NB4 (cell line): ENCODE measurements around the gene ARHGAP24.

Source experiments
- DNase-seq: peaks from one replicate; pipeline ENCODE4 v3.0.0; 2010; ENCODE audit warnings: low read depth
- H3K4me3 ChIP-seq: one replicate; pipeline ENCODE4 v1.5.1; 2011; ENCODE audit warnings: mild to moderate bottlenecking, low read depth, low read length, moderate library complexity
- MYC ChIP-seq: IDR thresholded peaks from 2 replicates; pipeline ENCODE4 v1.6.1; 2011; ENCODE audit warnings: low read depth, low read length
- POLR2A ChIP-seq: IDR thresholded peaks from 2 replicates; pipeline ENCODE4 v1.6.1; 2011; ENCODE audit warnings: mild to moderate bottlenecking; ENCODE audit not compliant: insufficient read length; ENCODE audit errors: extremely low read depth
- TF ChIP-seq, protein P1 (sequence below): IDR thresholded peaks from 2 replicates; pipeline ENCODE4 v1.6.1; 2011; ENCODE audit warnings: low read depth, low read length
- TF ChIP-seq, protein P2 (sequence below): IDR thresholded peaks from one replicate; pipeline ENCODE4 v1.5.1; 2012; ENCODE audit warnings: low read depth, low read length

The ARHGAP24 gene

DNA sequence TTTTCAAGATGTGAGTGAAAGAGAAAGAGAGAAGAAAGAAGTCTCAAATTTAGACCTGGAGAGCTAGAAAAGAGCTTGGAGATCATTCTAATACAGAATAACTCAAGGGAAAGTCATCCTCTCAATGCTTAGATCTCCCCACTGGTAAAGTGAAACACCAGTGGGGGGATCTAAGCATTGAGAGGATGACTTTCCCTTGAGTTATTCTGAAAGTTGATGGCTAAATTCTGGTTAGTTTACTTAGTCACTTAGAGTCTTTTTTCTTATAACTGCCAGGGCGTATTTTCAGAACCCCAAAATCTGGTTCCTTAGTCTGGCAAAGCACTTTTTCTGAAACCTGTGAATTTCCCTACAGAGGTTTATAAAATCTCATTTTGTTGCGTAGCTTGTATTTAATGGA, 198.6 kb downstream of the ARHGAP24 start:
- H3K4me3 ChIP-seq: no peak overlapping the region
- DNase-seq: no peak
- TF ChIP-seq, protein P1, sequence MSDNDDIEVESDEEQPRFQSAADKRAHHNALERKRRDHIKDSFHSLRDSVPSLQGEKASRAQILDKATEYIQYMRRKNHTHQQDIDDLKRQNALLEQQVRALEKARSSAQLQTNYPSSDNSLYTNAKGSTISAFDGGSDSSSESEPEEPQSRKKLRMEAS: no peak
- TF ChIP-seq MYC (no peak), POLR2A (no peak)
- TF ChIP-seq, protein P2, sequence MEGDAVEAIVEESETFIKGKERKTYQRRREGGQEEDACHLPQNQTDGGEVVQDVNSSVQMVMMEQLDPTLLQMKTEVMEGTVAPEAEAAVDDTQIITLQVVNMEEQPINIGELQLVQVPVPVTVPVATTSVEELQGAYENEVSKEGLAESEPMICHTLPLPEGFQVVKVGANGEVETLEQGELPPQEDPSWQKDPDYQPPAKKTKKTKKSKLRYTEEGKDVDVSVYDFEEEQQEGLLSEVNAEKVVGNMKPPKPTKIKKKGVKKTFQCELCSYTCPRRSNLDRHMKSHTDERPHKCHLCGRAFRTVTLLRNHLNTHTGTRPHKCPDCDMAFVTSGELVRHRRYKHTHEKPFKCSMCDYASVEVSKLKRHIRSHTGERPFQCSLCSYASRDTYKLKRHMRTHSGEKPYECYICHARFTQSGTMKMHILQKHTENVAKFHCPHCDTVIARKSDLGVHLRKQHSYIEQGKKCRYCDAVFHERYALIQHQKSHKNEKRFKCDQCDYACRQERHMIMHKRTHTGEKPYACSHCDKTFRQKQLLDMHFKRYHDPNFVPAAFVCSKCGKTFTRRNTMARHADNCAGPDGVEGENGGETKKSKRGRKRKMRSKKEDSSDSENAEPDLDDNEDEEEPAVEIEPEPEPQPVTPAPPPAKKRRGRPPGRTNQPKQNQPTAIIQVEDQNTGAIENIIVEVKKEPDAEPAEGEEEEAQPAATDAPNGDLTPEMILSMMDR: no peak

DNA sequence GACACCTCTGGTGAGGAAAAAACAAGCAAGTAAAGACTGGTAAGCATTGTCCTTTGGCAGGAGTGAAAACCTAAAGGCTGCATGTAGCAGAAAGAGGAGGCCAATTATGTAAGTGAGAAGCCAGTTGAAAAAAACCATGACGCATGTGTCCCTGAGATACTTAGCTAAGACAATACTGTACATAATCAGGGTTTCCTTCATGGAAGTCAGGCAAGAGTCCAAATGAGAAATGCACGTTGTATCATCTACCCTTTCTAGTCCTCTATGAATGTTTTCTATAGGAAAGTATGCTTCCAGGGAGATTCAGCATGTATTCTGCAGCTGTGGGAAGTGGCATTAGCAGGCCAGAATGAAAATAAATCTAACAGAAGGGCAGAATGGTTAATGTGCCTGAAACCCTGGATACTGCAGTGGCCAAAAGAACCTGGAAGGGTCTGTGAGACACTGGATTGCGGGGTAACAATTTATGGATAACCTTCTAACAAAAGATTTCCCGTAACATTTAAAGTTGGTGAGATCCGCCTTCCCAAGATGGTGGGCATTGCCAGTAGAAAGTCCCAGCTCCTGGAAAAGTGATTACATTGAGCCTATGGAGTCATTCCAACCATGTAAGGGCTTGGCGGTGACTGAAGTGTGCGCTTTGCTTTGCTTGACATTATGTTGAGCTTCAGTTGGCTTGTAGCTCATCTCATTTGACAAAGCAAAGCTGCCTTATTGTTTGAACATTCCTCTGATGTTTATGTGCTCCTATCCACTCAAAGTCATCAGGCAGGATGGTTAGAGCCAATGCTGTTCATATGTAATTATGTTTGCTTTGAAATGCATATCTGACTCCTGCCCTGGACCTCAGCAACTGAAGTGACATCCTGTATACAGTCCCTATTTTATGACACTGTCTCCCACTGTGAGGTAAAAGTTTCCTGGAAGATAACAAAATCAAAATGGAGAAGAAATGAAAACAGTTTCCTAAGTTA, 200.4 kb downstream of the ARHGAP24 start:
- TF ChIP-seq, protein P2: no peak
- TF ChIP-seq, protein P1: no peak
- TF ChIP-seq MYC (no peak), POLR2A (no peak)
- no peak for DNase-seq
- no peak overlapping the region for H3K4me3 ChIP-seq

DNA sequence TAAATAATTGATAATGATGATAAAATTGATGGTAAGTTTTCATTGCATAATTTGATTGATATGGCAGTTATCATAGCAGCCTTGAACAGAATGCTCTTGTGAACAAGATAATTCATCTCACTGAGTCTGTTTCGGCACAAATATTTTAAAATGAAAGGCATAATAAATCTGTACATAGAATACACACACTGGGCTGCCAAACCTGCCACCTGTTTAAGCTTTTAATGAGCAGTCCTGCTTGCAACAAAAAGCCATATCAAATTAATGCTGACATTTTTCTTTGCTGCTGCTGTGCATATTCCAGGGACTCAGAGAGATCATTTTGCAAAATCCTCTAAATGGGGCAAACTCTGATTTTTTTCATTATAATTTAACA, 201.1 kb downstream of the ARHGAP24 start:
- no peak overlapping the region for H3K4me3 ChIP-seq
- DNase-seq: no peak
- TF ChIP-seq MYC: no peak
- TF ChIP-seq, protein P2: no peak
- TF ChIP-seq POLR2A: no peak
- TF ChIP-seq, protein P1: no peak

DNA sequence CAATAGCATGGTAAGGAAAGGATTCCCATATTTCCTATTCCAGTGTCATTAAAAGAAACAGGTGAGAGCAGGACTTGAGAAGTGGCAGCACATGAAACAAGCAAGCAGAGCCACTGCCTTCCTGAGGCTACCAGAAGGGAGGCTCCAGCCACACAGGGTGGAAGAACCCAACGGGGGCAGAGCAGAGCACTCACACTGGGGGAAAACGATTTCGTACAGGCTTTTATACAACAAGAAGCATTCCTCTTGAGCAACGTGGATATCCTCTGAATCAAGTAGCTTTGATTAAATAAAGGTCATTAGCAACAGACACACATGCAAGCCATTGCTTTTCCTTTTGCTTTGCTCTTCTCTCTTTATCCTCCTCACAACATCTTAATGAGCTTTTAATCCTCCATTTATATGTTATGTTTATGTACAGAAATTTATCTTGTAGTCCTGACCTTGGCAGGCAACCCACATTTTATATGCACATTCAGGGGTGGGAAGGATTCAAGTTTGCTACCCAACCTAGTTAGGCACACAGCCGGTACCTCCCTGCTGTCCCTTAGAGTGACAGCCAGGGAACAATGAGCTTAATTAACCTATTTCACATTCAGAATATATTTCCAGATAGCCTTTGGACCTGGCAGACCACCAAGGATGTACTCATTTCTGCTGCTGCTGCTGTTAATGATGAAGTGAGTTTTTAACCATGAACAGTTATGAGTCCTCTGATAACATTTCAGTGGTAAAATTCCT, 202.1 kb downstream of the ARHGAP24 start:
- TF ChIP-seq, protein P1: no peak
- TF ChIP-seq, protein P2: no peak
- TF ChIP-seq POLR2A: no peak
- no peak for TF ChIP-seq MYC
- no peak overlapping the region for H3K4me3 ChIP-seq
- DNase-seq: no peak

DNA sequence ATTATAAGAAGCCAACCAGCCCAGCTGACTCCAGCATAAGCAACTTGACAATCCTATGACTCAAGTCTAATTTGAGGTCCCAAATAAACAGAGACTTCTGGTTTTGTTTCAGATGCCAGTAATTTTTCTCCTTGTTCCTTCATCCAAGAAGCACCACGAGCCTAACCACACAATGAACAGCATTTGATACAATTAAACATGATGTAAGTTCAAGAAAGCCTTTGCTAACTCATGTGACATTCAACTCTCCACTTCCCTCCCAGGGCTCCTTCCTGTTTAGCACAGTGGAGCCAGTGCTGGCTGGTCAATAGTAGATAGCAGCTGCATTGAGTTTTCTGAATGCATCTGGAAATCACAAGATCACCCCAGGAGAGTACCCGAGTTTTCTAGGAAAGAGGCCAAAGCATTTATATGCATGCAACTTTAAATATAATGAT, 206.3 kb downstream of the ARHGAP24 start:
- DNase-seq: peak; percentile 2
- H3K4me3 ChIP-seq: no peak overlapping the region
- TF ChIP-seq, protein P1: no peak
- TF ChIP-seq MYC: no peak
- no peak for TF ChIP-seq POLR2A
- TF ChIP-seq, protein P2: no peak
